GM12872 (cell line): ENCODE data around the gene BEND7.

Source experiments
- TF ChIP-seq, protein P1 (sequence below): IDR thresholded peaks from 3 replicates; pipeline ENCODE4 v1.5.1; 2011; ENCODE audit warnings: low read depth, mild to moderate bottlenecking, low read length, moderate library complexity; ENCODE audit not compliant: insufficient read depth

Gene BEND7

DNA sequence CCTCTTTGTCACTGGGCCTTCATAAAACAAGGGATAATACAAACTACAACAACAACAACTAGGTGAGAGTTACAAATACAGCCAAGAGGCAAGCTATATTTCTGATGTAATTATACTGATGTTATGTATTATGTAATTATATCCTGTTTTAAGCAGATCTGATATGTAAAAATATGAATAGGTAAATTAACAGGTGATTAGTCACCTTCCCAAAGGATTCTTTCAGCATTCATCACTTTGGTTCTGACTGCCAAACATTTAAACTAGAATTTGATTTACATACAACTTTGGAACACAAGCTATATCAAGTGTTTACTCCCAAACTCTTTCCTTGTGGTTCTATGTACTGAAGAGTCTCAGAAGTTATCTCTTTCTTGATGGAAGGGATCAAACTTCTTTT lies 53.7 kb downstream of the BEND7 start:
- TF ChIP-seq, protein P1, sequence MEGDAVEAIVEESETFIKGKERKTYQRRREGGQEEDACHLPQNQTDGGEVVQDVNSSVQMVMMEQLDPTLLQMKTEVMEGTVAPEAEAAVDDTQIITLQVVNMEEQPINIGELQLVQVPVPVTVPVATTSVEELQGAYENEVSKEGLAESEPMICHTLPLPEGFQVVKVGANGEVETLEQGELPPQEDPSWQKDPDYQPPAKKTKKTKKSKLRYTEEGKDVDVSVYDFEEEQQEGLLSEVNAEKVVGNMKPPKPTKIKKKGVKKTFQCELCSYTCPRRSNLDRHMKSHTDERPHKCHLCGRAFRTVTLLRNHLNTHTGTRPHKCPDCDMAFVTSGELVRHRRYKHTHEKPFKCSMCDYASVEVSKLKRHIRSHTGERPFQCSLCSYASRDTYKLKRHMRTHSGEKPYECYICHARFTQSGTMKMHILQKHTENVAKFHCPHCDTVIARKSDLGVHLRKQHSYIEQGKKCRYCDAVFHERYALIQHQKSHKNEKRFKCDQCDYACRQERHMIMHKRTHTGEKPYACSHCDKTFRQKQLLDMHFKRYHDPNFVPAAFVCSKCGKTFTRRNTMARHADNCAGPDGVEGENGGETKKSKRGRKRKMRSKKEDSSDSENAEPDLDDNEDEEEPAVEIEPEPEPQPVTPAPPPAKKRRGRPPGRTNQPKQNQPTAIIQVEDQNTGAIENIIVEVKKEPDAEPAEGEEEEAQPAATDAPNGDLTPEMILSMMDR, result no peak

DNA sequence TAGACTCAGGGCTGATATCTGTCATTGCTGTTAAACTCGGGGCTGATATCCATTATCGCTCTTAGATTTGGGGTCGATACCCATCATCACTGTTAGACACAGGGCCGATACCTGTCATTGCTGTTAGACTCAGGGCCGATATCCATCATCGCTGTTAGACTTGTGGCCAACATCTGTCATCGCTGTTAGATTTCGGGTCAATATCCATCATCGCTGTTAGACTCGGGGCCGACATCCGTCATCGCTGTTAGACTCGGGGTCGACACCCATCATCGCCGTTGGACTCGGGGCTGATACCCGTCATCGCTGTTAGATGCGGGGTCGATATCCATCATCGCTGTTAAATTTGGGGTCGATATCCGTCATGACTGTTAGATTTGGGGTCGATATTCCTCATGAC lies 54.8 kb downstream of the BEND7 start:
- TF ChIP-seq, protein P1, result no peak

DNA sequence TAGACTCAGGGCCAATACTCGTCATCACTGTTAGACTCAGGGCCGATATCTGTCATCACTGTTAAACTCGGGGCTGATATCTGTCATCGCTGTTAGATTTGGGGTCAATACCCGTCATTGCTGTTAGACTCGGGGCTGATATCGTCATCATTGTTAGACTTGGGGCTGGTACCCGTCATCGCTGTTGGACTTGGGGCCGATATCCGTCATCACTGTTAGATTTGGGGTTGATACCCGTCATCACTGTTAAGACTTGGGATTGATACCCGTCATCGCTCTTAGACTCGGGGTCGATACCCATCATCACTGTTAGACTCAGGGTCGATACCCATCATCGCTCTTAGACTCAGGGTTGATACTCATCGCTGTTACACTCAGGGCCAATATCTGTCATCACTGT lies 56.5 kb downstream of the BEND7 start:
- TF ChIP-seq, protein P1, result no peak

DNA sequence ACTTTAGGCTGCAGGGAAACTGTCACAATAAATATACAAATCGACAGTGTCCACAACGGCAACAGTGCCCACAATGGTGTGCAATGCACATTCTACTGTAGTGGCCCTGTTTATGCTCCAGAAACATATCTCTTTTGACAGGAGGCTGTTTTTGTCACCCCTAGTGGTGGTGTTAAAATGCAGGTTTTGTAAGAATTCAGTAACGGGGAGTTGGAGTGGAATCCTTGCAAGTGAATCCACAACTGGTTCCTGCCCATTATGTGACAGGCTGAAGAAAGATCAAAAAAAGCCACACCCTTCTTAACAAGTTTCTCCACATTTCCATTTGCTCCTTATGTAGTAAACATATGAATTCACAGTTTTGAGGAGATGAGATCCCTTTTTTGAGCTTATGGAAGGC lies 58.5 kb downstream of the BEND7 start:
- TF ChIP-seq, protein P1, result peak; percentile 32; the same call in 1 of the 3 replicates

DNA sequence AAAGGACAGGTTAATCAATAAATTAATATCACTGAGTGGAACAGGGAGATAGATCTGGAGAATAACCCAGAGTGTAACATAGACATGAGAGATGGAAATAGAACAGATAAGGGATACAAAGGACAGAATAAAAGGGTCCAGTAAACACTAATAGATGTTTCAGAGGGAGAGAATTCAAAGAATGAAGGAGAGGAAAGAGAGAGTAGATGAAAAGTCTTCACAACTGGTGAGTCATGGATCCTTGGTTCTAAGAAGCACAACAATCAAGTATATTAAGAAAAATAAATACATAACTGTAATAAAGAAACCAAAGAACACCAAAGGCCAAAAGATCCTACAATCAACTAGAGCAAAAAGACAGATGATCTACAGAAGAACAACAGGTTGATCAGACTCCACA lies 66.3 kb downstream of the BEND7 start:
- TF ChIP-seq, protein P1, result no peak

DNA sequence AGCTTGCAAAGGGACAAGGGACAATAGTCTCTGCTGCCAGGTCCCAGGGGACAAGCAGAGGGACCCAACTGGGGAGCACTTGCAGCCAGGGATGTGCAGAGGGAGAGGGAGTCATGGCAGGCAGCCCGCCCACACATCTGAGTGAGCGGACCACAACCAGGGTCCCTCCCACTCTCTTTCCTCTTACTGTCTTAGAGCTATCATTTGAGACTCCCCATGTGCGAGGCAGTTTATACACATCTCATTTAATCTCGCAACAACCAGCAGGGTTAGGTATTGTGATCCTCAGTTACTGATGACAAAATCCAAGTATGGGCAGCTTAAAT lies 70.2 kb downstream of the BEND7 start:
- TF ChIP-seq, protein P1, result no peak

DNA sequence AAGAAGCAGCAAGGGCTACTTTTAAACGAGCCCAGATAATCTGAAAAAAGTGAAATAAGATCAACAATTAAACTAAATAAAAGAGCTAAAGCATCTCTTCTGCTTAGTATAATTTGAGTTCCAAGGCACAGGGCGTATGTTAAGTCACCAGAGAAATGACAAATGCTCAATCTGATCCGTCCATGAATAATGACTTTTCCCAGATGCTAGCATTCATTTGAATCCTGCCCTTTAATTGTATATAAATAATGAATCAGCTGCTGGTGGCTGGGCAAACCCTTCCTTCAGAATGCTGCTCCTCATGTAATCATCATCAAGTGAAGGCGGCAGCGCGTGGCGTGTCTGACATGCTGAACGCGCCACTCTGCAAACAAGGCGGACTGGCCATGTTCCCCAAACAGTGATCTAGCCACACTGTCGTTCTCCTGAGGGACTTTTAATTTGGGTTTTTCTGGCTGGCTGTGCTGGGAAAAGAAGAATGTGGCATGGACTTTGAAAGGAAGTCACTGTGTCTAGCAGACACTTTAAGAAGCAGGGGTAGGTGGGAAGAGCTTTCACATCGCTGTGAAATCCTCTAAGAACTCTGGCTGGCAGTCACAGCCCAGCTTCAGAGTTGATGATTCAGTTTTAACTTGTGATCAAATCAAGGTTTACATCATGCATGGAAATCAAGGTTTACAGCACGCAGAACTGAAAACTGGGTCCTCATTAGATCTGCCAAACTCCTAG lies 70.7 kb downstream of the BEND7 start:
- TF ChIP-seq, protein P1, result no peak

DNA sequence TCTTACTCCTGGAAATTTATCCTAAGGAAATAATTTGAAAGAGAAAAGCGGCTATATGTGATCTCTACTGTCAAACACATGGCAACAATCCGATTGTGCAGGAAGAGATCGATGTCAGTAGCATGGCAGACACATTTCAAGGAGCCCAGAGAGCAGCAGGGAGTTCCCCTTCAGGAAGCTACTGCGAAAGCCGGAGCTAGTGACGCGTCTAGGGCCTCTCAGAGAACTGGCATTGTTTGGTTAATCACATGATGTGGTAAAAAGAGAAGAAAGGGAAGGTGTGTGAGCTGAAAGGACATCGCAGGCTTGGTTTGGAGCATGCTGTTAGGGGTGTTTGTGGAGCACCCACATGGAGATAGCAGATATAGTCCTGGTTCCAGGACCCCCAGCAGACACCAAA lies 74.9 kb downstream of the BEND7 start:
- TF ChIP-seq, protein P1, result no peak
